Ovary (tissue), 3 donors: Measurements from ENCODE around the gene PRKG1.

Experiments
- POLR2A ChIP-seq: fragments of 450-650 bp; IDR thresholded peaks from one replicate; pipeline ENCODE4 v1.6.1; 2017; ENCODE audit warnings: antibody characterized with exemption, mild to moderate bottlenecking, moderate library complexity
- TF ChIP-seq, protein P1 (sequence below), 3 donors: fragments of 450-650 bp in 2 of 3; fragments of 200-600 bp in 1 of 3; IDR thresholded peaks; one replicate each; pipeline versions ENCODE4 v1.5.1 to v1.8.0; 2016 to 2022; ENCODE audit warnings: antibody characterized with exemption in 3 of 3, mild to moderate bottlenecking in 1 of 3
- donor health status: DM: no; HTN: no; CAD: no.

GRCh38 chr10:51313251-51313650 is 239.0 kb downstream of the PRKG1 start:
- TF ChIP-seq POLR2A = no peak
- TF ChIP-seq, protein P1, sequence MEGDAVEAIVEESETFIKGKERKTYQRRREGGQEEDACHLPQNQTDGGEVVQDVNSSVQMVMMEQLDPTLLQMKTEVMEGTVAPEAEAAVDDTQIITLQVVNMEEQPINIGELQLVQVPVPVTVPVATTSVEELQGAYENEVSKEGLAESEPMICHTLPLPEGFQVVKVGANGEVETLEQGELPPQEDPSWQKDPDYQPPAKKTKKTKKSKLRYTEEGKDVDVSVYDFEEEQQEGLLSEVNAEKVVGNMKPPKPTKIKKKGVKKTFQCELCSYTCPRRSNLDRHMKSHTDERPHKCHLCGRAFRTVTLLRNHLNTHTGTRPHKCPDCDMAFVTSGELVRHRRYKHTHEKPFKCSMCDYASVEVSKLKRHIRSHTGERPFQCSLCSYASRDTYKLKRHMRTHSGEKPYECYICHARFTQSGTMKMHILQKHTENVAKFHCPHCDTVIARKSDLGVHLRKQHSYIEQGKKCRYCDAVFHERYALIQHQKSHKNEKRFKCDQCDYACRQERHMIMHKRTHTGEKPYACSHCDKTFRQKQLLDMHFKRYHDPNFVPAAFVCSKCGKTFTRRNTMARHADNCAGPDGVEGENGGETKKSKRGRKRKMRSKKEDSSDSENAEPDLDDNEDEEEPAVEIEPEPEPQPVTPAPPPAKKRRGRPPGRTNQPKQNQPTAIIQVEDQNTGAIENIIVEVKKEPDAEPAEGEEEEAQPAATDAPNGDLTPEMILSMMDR (IDR thresholded peaks at IDR 0.05) = no peak
